Neural progenitor cell (in vitro differentiated cells): ENCODE measurements around the gene PPP2R2C. TPM values are rescaled to one million over a fixed set of nuclear protein-coding genes. Genes with fewer than 3 reads are reported as not detected.

Experiments
- DNase-seq: peaks from one replicate; pipeline ENCODE4 v3.0.0-alpha.2; 2016; ENCODE audit warnings: low spot score
- H2AFZ ChIP-seq: fragments of 200-600 bp; sonication (generic); replicated peaks from 2 replicates; pipeline ENCODE4 v1.6.1; 2016; ENCODE audit warnings: antibody characterized with exemption
- H3F3A ChIP-seq: fragments of 200-600 bp; sonication (generic); 2 replicates; pipeline ENCODE4 v1.6.1; 2016; ENCODE audit warnings: antibody characterized with exemption, low read depth
- H3K27ac ChIP-seq: fragments of 200-600 bp; sonication (generic); 2 replicates; pipeline ENCODE4 v1.5.1; 2016; ENCODE audit warnings: mild to moderate bottlenecking
- H3K27me3 ChIP-seq: fragments of 200-600 bp; sonication (generic); 2 replicates; pipeline ENCODE4 v1.6.1; 2016; ENCODE audit warnings: mild to moderate bottlenecking, moderate library complexity
- H3K36me3 ChIP-seq: fragments of 200-600 bp; sonication (generic); 2 replicates; pipeline ENCODE4 v1.5.1; 2016
- H3K4me1 ChIP-seq: fragments of 200-600 bp; sonication (generic); 2 replicates; pipeline ENCODE4 v1.6.1; 2016; ENCODE audit warnings: mixed run types
- H3K4me2 ChIP-seq: fragments of 200-600 bp; sonication (generic); 2 replicates; pipeline ENCODE4 v1.6.1; 2016
- H3K4me3 ChIP-seq: fragments of 200-600 bp; sonication (generic); 2 replicates; pipeline ENCODE4 v1.5.1; 2016
- H3K79me2 ChIP-seq: fragments of 200-600 bp; sonication (generic); 2 replicates; pipeline ENCODE4 v1.6.1; 2016; ENCODE audit warnings: low read depth
- H3K9ac ChIP-seq: fragments of 200-600 bp; sonication (generic); 2 replicates; pipeline ENCODE4 v1.6.1; 2016
- H3K9me3 ChIP-seq: fragments of 200-600 bp; sonication (generic); 2 replicates; pipeline ENCODE4 v1.5.1; 2016; ENCODE audit warnings: low read depth
- H4K20me1 ChIP-seq: fragments of 200-600 bp; sonication (generic); 2 replicates; pipeline ENCODE4 v1.6.1; 2016; ENCODE audit warnings: low read depth
- H3K27ac Mint-ChIP-seq: 3 replicates; pipeline ENCODE4 v1.8.0; 2021; ENCODE audit warnings: mixed read lengths
- H3K27me3 Mint-ChIP-seq: 2 replicates; pipeline ENCODE4 v1.8.0; 2022; ENCODE audit warnings: low read depth, mild to moderate bottlenecking, inconsistent platforms, moderate library complexity, mixed read lengths; ENCODE audit not compliant: insufficient read depth
- H3K36me3 Mint-ChIP-seq: 3 replicates; pipeline ENCODE4 v1.8.0; 2021; ENCODE audit warnings: mixed read lengths
- H3K4me1 Mint-ChIP-seq: 3 replicates; pipeline ENCODE4 v1.8.0; 2021; ENCODE audit warnings: mixed read lengths
- H3K4me3 Mint-ChIP-seq: 3 replicates; pipeline ENCODE4 v1.8.0; 2021; ENCODE audit warnings: mild to moderate bottlenecking, moderate library complexity, mixed read lengths
- H3K9me3 Mint-ChIP-seq: 3 replicates; pipeline ENCODE4 v1.8.0; 2020; ENCODE audit warnings: mixed read lengths
- EZH2 ChIP-seq: fragments of 200-600 bp; sonication (generic); IDR thresholded peaks from 2 replicates; pipeline ENCODE4 v1.6.1; 2017; ENCODE audit warnings: antibody characterized with exemption, mild to moderate bottlenecking, moderate library complexity
- EZH2phosphoT487 ChIP-seq: fragments of 200-600 bp; sonication (generic); IDR thresholded peaks from 2 replicates; pipeline ENCODE4 v1.6.1; 2017; ENCODE audit warnings: antibody characterized with exemption
- total RNA-seq: library from RNA; depleted of rRNA; stranded (reverse); fragments of >200 nt; gene quantifications from 2 replicates; pipeline ENCODE4 v1.2.3, GENCODE V29; 2015; ENCODE audit warnings: low replicate concordance
- TF ChIP-seq, protein P1 (sequence below): fragments of 200-600 bp; sonication (generic); IDR thresholded peaks from 2 replicates; pipeline ENCODE4 v1.5.1; 2017; ENCODE audit warnings: antibody characterized with exemption, mild to moderate bottlenecking

Gene PPP2R2C
- total RNA-seq, 1 donor from 2014 or later, result 3.5 TPM

DNA sequence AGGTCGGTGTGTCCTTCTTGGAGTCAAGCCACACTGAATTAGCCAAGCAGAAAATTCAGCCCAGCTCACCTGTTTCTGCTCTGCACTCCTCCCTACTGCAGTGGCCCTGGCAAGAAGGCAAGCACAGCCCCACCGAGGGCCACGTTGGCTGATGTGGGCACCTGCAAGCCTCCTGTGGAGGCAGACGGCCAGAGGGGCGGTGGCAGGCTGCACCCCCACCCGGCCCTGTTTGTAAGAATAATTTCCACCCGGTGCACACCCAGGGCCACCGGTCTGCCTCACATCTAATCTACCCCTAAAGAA is 18.8 kb downstream of the PPP2R2C start:
- no peak overlapping the region for H3K4me3 Mint-ChIP-seq
- no peak overlapping the region for H3K27ac Mint-ChIP-seq
- H3K4me1 Mint-ChIP-seq, result peaks cover 11% of the 10 kb centered on the region
- H3K4me2 ChIP-seq, result no peak overlapping the region
- no peak overlapping the region for H2AFZ ChIP-seq
- H3K27ac ChIP-seq, result no peak overlapping the region
- H3K4me1 ChIP-seq, result no peaks in the 10 kb centered on the region
- no peak for TF ChIP-seq EZH2
- TF ChIP-seq, protein P1, sequence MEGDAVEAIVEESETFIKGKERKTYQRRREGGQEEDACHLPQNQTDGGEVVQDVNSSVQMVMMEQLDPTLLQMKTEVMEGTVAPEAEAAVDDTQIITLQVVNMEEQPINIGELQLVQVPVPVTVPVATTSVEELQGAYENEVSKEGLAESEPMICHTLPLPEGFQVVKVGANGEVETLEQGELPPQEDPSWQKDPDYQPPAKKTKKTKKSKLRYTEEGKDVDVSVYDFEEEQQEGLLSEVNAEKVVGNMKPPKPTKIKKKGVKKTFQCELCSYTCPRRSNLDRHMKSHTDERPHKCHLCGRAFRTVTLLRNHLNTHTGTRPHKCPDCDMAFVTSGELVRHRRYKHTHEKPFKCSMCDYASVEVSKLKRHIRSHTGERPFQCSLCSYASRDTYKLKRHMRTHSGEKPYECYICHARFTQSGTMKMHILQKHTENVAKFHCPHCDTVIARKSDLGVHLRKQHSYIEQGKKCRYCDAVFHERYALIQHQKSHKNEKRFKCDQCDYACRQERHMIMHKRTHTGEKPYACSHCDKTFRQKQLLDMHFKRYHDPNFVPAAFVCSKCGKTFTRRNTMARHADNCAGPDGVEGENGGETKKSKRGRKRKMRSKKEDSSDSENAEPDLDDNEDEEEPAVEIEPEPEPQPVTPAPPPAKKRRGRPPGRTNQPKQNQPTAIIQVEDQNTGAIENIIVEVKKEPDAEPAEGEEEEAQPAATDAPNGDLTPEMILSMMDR, result no peak
- TF ChIP-seq EZH2phosphoT487, result no peak
- no peaks in the 10 kb centered on the region for H3K9me3 ChIP-seq
- no peaks in the 10 kb centered on the region for H3K27me3 ChIP-seq
- H3K36me3 ChIP-seq, result no peaks in the 10 kb centered on the region
- no peak for DNase-seq
- H4K20me1 ChIP-seq, result no peaks in the 10 kb centered on the region
- H3K9me3 Mint-ChIP-seq, result peaks cover 2% of the 10 kb centered on the region
- H3K9ac ChIP-seq, result no peak overlapping the region
- H3K36me3 Mint-ChIP-seq, result no peaks in the 10 kb centered on the region
- no peaks in the 10 kb centered on the region for H3K79me2 ChIP-seq
- no peak overlapping the region for H3K4me3 ChIP-seq
- peaks cover 17% of the 10 kb centered on the region for H3K27me3 Mint-ChIP-seq
- H3F3A ChIP-seq, result no peaks in the 10 kb centered on the region

DNA sequence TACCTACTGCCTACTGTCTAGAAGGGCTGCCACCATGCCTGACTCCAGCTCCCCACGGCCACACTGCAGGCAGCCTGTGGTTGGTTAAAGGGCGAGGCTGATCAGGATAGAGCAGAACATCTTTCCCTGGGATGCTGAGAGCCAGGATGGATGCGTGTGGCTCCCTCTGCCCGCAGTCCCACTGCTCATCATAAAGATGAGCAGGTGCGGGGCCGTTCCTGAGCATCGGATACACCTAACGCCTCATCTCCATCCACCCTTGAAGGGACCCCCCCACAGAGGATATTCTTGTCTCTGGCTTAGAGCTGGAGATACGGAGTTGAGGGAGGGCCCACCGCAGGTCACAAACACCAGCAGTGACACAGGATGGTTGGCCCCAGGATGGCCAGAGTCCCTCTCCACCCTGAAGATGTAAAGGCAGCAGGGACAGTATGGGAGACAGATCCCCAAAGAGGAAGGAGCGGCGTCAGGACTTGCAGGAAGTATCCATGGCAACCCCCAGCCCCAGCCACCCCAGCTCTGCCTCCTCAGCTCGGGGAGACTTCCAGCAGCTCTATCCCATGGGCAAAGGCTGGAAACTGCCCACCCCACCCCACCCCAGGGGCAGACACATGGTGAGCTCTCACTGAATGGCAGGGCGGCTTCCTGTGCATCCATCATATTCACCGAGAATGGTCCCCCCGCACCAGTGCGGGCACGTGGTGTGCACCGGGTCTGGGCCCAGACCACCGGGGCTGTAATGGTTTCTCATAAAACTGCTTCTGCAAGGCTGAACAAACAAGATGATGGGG is 19.3 kb downstream of the PPP2R2C start:
- Histone ChIP-seq H3K4me2 (no peak overlapping the region), H2AFZ (no peak overlapping the region), H3K9ac (no peak overlapping the region), H3K27ac (no peak overlapping the region), H3K4me1 (peaks cover 1% of the 10 kb centered on the region), H3K79me2 (no peaks in the 10 kb centered on the region), H3K27me3 (no peaks in the 10 kb centered on the region), H4K20me1 (no peaks in the 10 kb centered on the region), H3K36me3 (no peaks in the 10 kb centered on the region), H3K9me3 (no peaks in the 10 kb centered on the region), H3F3A (no peaks in the 10 kb centered on the region), H3K4me3 (no peak overlapping the region)
- no peak overlapping the region for H3K4me3 Mint-ChIP-seq
- no peaks in the 10 kb centered on the region for H3K36me3 Mint-ChIP-seq
- H3K27me3 Mint-ChIP-seq, result peaks cover 17% of the 10 kb centered on the region
- DNase-seq, result no peak
- no peak overlapping the region for H3K27ac Mint-ChIP-seq
- H3K9me3 Mint-ChIP-seq, result no peaks in the 10 kb centered on the region
- peaks cover 12% of the 10 kb centered on the region for H3K4me1 Mint-ChIP-seq
- TF ChIP-seq EZH2phosphoT487 (no peak), EZH2 (no peak)
- TF ChIP-seq, protein P1, result no peak

DNA sequence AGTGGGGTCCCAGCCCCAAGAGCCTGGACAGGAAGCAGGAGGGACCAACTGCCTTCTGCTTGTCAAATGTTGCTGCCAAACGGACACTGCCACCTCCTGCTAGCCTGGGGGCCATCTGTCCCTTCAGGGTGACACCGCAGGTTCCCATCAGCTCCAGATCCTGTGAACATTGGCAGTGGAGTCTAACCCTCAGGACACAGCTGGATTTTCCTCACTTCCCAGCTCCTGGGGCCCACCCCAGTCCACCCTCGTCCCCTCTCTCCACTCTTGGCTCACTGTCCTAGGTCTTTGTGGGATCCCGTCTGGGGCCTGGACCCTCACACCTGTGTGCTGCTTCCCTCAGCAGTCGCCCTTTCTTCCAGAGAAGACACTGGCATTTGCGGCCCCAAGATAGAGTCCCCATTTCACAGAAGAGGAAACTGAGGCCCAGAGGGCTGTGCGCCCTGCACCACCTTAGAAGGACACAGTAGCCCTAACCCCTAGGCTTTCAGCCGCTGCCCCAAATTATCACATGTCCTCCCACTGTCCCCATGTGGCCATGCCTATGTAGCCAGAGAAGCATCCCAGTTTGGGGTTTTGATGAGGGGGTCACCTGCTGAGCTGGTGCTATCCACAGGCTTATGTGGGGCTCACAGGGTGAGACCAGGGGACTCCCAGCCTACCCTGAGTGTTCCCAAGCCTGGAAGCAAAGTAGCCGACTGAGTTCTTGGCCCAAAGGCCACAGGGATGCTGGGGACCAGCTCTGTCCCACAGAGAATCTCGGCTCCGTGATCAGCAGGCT is 20.1 kb downstream of the PPP2R2C start:
- peaks cover 20% of the 10 kb centered on the region for H3K4me1 Mint-ChIP-seq
- H3K4me1 ChIP-seq, result peaks cover 9% of the 10 kb centered on the region

DNA sequence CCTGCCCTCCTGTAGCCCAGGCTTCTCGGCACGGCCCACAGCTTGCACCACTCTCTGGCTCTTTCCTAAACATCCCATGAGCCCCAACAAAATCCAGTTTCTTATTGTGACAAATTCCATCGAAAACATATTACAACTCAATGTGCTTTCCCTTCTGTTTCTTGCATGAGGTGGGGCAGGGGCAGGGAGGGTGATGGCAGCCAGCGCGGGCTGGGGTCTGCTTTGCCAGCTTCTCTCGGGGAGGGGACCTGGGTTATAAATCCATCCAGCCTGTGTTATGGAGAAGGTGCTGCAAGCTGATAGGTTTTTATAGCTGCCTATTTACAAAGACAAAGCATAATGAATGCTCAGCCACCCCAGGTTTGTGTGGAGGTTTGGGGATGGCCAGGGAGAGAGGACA is 21.1 kb downstream of the PPP2R2C start:
- no peak overlapping the region for H2AFZ ChIP-seq
- TF ChIP-seq EZH2phosphoT487, result no peak
- TF ChIP-seq, protein P1, result no peak
- TF ChIP-seq EZH2, result no peak
- H3K36me3 ChIP-seq, result no peaks in the 10 kb centered on the region
- H3K27ac Mint-ChIP-seq, result no peak overlapping the region
- H3K27me3 ChIP-seq, result no peaks in the 10 kb centered on the region
- H3K79me2 ChIP-seq, result no peaks in the 10 kb centered on the region
- no peaks in the 10 kb centered on the region for H3K9me3 Mint-ChIP-seq
- no peaks in the 10 kb centered on the region for H3K36me3 Mint-ChIP-seq
- no peak overlapping the region for H3K9ac ChIP-seq
- H4K20me1 ChIP-seq, result no peaks in the 10 kb centered on the region
- no peaks in the 10 kb centered on the region for H3K9me3 ChIP-seq
- peaks cover 22% of the 10 kb centered on the region for H3K27me3 Mint-ChIP-seq
- no peak overlapping the region for H3K4me3 Mint-ChIP-seq
- H3F3A ChIP-seq, result peaks cover 5% of the 10 kb centered on the region
- no peak overlapping the region for H3K27ac ChIP-seq
- H3K4me1 Mint-ChIP-seq, result peaks cover 30% of the 10 kb centered on the region
- DNase-seq, result no peak
- peaks cover 19% of the 10 kb centered on the region for H3K4me1 ChIP-seq
- no peak overlapping the region for H3K4me2 ChIP-seq
- H3K4me3 ChIP-seq, result no peak overlapping the region

More for the DNA sequence above, 20.1 kb downstream of the PPP2R2C start:
- no peak overlapping the region for H3K27ac ChIP-seq
- no peak overlapping the region for H3K4me3 Mint-ChIP-seq
- H3K9me3 Mint-ChIP-seq, result no peaks in the 10 kb centered on the region
- H3K9ac ChIP-seq, result no peak overlapping the region
- no peak overlapping the region for H3K4me3 ChIP-seq
- no peaks in the 10 kb centered on the region for H4K20me1 ChIP-seq
- H3K27ac Mint-ChIP-seq, result no peak overlapping the region
- no peaks in the 10 kb centered on the region for H3K79me2 ChIP-seq
- H3K4me2 ChIP-seq, result no peak overlapping the region
- H3K36me3 Mint-ChIP-seq, result no peaks in the 10 kb centered on the region
- H2AFZ ChIP-seq, result no peak overlapping the region
- no peaks in the 10 kb centered on the region for H3K36me3 ChIP-seq
- H3K9me3 ChIP-seq, result no peaks in the 10 kb centered on the region
- no peaks in the 10 kb centered on the region for H3K27me3 ChIP-seq
- no peak for TF ChIP-seq EZH2phosphoT487
- no peak for DNase-seq
- H3K27me3 Mint-ChIP-seq, result peaks cover 21% of the 10 kb centered on the region
- no peaks in the 10 kb centered on the region for H3F3A ChIP-seq
